Skeletal muscle cell (primary cell): ENCODE results near the gene ACOT7.
"Not testable (repeated sequence)": the region's sequence is repeated elsewhere in the genome, so short reads cannot be mapped to it uniquely, and the experiment has no call there.

Experiments used
- DNase-seq: peaks from one replicate; pipeline ENCODE4 v3.0.0-alpha.2; 2010; ENCODE audit warnings: low read depth
- H3K4me3 ChIP-seq: 2 replicates; pipeline ENCODE4 v1.5.1; 2011; ENCODE audit warnings: low read depth, mild to moderate bottlenecking, control low read depth, low read length, moderate library complexity

Gene ACOT7, protein sequence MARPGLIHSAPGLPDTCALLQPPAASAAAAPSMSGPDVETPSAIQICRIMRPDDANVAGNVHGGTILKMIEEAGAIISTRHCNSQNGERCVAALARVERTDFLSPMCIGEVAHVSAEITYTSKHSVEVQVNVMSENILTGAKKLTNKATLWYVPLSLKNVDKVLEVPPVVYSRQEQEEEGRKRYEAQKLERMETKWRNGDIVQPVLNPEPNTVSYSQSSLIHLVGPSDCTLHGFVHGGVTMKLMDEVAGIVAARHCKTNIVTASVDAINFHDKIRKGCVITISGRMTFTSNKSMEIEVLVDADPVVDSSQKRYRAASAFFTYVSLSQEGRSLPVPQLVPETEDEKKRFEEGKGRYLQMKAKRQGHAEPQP

DNA sequence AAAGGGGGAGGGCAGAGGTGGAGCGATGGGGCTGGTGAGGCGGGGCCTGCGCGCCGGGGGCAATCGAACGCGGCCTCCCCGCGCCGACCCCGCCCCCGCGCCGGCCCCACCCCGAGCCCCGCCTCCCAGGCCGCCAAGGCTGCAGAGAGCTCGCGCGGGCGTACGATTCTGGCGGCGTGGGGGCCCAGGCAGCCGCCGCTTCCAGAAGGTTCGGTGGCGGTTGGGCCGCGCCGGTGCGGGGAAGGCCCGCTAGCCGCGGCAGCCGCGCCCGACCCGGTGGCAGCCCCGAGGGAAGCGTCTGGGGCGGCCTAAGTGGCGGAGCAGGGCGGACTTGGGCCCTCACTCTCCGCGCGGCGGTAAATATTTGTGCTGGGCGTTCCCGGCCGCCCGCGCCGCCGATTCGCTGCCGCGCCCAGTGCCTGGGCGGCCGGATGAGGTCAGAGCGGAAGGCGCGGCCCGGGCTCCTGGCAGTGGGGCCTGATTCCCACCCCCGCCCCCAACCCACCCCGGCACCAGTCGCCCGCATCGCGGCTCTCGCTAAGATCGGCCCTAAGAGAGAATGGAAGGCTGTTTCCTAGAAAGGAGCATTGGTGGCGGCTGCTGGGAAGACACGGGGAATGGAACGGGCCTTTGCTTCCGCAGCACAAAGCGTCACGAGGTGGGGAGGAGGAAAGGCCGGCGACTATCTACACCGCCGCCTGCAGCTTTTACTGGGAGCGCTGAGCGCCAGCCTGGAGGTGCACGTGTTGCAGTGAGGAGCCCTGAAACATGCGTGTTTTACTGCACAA lies at the start of gene ACOT7:
TSS of gene ACOT7 (minus strand) at position 368 of the 788 bp plus-strand sequence. CDS start 368 bp downstream, outside the sequence.
- peak within 1 kb of the TSS; percentile 60 for H3K4me3 ChIP-seq
- peak; percentile 46 for DNase-seq

GRCh38 chr1:6441586-6441985 lies 48.0 kb upstream of the ACOT7 start:
- DNase-seq: no peak
- H3K4me3 ChIP-seq: no peak overlapping the region

- peak overlapping the region; percentile 7 for H3K4me3 ChIP-seq
- DNase-seq: no peak
These were observed 46.9 kb upstream of the ACOT7 start for GRCh38 chr1:6440198-6441126.

DNA sequence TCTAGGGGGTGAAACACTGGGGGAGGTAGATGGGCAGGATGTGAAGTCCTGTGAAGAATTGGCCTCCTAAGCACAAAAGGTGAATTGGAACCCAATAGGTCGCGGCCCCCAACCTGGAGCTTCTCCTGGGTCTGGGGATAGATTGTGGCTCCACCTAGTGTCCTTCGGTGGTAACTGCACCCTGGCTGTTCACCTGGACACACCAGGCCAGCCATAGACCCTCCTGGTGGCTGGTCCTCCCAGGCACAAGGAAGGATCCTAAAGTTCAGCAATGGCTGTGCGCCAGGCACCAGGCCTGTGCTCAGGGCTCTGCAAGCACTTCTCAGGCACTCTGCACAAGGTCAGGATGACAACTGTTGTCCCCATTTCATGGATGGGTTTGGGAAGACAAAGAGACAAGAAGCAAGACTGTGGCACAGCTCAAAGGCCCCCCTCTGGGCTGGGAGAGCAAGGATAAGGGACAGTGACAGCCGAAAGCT lies 44.5 kb upstream of the ACOT7 start:
- no peak for DNase-seq
- no peak overlapping the region for H3K4me3 ChIP-seq

DNA sequence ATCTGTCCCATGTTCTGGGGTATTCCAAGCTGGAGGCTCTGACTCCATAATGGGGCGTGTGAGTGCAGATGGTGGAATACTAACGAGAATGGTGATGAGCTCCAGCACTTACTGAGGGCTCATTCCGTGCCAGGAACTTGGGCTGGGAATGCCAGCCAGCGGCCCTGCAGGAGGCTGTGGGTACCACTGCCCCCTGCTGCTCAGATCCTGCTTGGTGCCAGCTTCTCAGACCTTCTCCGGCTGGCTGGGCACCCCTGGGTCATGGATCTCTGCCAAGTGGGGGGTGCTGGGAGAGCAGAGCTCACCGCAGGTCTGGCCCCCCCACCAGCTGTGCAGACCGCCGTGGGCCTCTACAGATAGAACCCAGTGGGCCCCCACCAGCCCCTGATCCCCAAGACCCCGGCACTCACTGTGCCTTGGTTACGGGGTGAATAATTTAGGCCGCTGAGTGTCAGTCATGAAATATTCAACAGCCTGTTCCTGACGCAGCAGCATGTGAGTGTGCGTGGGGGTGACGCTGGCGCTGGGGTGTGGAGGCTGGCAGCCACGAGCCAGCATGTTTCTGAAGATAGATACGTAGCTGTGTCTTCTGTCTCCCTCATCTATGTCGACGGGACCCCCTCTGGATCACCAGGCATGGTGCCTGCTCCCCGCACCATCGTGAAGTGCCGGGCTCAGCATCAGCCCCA lies 43.6 kb upstream of the ACOT7 start:
- not testable (repeated sequence) for DNase-seq, H3K4me3 ChIP-seq

- DNase-seq: not testable (repeated sequence)
These were observed 42.7 kb upstream of the ACOT7 start for GRCh38 chr1:6436277-6436676.

DNA sequence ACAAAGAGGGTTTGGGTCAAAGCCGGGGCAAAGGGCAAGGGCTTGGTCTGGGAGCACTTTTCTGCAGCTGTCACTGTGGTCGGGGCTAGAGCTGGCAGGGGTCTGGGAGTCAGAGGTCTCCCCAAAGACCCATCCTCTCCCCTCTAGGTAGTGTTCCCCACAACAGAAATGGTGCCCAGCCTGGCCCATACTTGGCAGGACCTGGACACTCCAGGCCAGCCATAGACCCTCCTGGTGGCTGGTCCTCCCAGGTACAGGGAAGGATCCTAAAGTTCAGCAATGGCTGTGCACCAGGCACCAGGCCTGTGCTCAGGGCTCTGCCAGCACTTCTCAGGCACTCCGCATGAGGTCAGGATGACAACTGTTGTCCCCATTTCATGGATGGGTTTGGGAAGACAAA lies 42.0 kb upstream of the ACOT7 start:
- no peak overlapping the region for H3K4me3 ChIP-seq
- no peak for DNase-seq

More at GRCh38 chr1:6436277-6436676, 42.7 kb upstream of the ACOT7 start:
- H3K4me3 ChIP-seq: not testable (repeated sequence)

DNA sequence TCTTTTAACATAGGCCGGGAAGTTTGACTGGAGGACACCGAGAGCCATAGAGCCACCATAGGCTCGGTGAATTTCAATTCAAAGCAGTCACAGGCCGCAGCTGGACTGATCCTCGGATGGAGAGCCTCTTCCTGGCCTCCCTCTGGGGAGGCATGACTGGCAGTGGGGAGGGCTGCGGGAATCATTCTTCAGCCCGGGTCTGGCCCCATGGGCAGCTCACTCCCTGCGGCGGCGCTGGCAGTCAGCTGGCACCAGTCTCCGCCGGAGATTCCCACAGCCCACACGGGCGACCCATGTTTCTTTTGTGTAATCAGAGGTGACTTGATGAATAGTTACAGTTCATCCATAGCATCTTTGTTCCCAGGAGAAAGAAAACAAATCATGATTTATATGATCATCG lies 41.6 kb upstream of the ACOT7 start:
- no peak for DNase-seq

GRCh38 chr1:6434186-6434585 lies 40.6 kb upstream of the ACOT7 start:
- no peak overlapping the region for H3K4me3 ChIP-seq
- DNase-seq: no peak

More for the DNA sequence above, 41.6 kb upstream of the ACOT7 start:
- no peak overlapping the region for H3K4me3 ChIP-seq

- H3K4me3 ChIP-seq, DNase-seq: not testable (repeated sequence)
These were observed 38.3 kb upstream of the ACOT7 start for GRCh38 chr1:6431645-6432579.

- DNase-seq, H3K4me3 ChIP-seq: not testable (repeated sequence)
These were observed 36.3 kb upstream of the ACOT7 start for GRCh38 chr1:6429660-6430411.

DNA sequence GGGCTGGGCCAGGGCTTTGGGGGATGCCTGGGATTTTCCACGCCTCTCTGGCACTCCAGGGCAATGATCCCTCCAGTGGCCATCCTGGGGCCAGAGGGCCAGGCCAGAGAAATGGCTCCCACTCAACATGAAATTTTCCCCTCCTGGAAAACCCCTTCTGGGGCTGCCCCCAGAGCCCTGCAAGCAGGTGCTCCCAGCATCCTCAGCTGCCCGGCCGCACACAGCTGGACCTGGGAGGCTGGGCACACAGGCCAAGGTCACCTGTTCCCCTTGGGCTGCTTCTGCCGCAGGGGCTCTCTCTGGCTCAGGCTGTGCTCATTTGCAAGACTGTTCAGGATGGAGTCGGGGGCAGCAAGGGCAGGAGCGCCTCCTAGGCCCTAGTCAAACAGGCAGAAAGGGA lies 34.9 kb upstream of the ACOT7 start:
- not testable (repeated sequence) for H3K4me3 ChIP-seq, DNase-seq

- DNase-seq: no peak
- H3K4me3 ChIP-seq: no peak overlapping the region
These were observed 34.1 kb upstream of the ACOT7 start for GRCh38 chr1:6427441-6428390.

DNA sequence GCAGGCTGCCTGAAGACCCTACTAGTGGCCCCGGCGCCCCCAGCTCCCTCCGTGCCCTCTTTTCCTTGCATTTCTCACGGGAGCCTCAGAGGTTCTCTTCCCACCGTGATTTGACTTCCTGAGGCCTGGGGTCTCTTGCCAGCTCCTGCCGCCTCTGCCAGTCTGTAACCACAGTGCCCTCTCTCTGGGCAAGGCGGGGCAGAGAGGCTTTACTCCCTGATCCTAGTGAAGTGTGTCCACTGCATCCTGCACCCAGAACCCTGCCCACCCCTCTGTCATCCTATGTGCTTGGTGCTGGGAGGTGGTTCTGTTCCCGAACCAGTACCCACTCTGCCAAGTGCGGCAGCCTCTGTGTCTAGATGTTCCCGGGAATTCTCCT lies 33.4 kb upstream of the ACOT7 start:
- no peak for DNase-seq
- no peak overlapping the region for H3K4me3 ChIP-seq

DNA sequence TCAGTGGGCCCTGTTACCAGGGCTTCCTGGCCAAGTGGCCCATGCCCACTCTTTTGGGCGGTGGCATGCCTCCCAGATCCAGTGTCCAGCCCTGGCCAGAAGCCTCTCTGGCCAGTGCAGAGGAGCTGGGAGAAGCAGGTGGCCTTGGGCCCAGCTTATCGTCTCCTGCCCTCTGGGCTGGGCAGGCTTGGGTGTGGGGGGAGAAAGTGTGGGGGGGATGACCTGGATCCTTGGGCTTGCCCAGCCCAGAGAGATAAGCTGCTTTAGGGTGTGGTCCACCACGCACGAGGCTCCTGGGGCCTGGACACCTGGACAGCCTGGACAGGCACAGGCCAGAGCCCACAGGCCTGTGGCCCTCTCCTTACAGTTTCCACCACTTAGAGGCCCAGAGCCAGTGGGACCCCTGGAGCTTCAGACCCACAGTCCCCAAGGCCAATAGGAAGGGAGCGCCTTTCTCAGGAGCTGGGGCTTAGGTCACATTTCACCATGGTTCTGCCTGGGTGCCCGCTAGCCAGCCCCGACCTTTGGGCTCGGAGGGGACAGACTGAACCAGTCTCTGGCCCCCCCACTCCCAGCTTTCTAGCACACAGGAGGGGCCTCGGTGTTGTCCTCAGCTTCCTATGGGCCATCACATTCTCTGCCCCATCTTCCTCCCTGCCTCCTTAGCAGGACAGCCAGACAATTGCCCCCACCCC lies 32.9 kb upstream of the ACOT7 start:
- DNase-seq: no peak
- H3K4me3 ChIP-seq: no peak overlapping the region

DNA sequence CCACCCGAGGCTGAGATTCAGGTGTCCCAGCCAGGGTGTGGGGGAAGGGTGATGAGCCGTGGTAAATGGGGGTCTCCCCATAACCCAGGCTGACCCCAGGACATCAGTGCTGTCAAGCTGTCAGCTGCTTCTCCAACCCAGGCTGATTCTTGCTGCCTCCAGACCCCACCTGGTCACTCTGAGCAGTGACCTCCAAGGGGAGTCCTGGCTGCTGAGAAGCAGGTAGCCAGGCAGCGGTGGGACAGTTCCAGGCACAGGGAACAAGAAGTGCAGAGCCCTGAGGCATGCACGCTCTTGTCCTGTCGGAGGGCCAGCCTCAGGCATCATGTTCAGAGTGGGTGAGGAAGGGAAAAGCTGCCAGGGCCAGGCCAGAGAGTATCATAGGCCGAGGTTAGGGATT lies 32.1 kb upstream of the ACOT7 start:
- no peak for DNase-seq
- no peak overlapping the region for H3K4me3 ChIP-seq
